K562 (cell line): Measurements from ENCODE around the gene MMAB. TPM values are rescaled to one million over a fixed set of nuclear protein-coding genes. Genes with fewer than 3 reads are reported as not detected.

Experiments used
- ATAC-seq: fragments of 200-7000 bp; cut with Tn5 transposase; 3 replicates; pipeline ENCODE4 v1.9.1; 2020; ENCODE audit warnings: moderate library complexity
- BruUV-seq: library from RNA; stranded (reverse); fragments of 400-500 nt; replicated peaks from 2 replicates; lab custom pipeline; 2021; lab: Mats Ljungman, UMichigan
- CTCF ChIA-PET: fragments of 300-600 bp; formaldehyde crosslinking; extraction: SDS; loops from one replicate; lab custom pipeline; 2021; ENCODE audit warnings: low intra/inter-chr PET ratio; lab: Yijun Ruan, JAX
- POLR2A ChIA-PET: fragments of 300-600, 350-650 bp; sonication (Branson Sonifier 250); formaldehyde crosslinking; extraction: SDS; loops from one replicate; lab custom pipeline; 2021; ENCODE audit warnings: antibody characterized with exemption, inconsistent platforms; lab: Yijun Ruan, JAX
- DNase-seq, 4 experiments: peaks; one replicate each; pipeline versions ENCODE4 v3.0.0 to v3.0.0-alpha.2; 2011 to 2018; ENCODE audit warnings: low spot score in 3 of 4, mixed read lengths in 3 of 4; ENCODE audit errors: extremely low read depth in 1 of 4
- FAIRE-seq: peaks from 2 replicates; lab custom pipeline; 2011; peaks lifted over from hg19 to GRCh38; lab: Jason Lieb, UNC
- H2AFZ ChIP-seq: 2 replicates; pipeline ENCODE4 v1.6.0; 2011; ENCODE audit warnings: low read depth, low read length, control low read depth, inconsistent platforms
- H3K27ac ChIP-seq: fragments of 200-600 bp; 3 replicates; pipeline ENCODE4 v1.8.0; 2011; ENCODE audit warnings: low read depth, mild to moderate bottlenecking, control low read depth, inconsistent platforms, low read length, moderate library complexity, mixed read lengths; ENCODE audit errors: extremely low read depth
- H3K27me3 ChIP-seq, 2 experiments: fragments of 300-600 bp in 1 of 2; 2 replicates in 1 of 2; 3 replicates in 1 of 2; pipeline versions ENCODE4 v1.6.0 to v1.8.0; 2011; ENCODE audit warnings: inconsistent platforms in 2 of 2, low read length in 2 of 2, mild to moderate bottlenecking in 1 of 2, mixed read lengths in 1 of 2, moderate library complexity in 1 of 2; ENCODE audit not compliant: control insufficient read depth in 2 of 2, insufficient read depth in 2 of 2
- H3K36me3 ChIP-seq: fragments of 300-600 bp; 3 replicates; pipeline ENCODE4 v1.8.0; 2011; ENCODE audit warnings: mild to moderate bottlenecking, low read length, inconsistent platforms; ENCODE audit not compliant: control insufficient read depth, insufficient read depth
- H3K4me1 ChIP-seq, 2 experiments: fragments of 200-600 bp in 1 of 2; replicated peaks in 1 of 2; 2 replicates in 1 of 2; 3 replicates in 1 of 2; pipeline versions ENCODE4 v1.5.1 to v1.8.0; 2011; ENCODE audit warnings: inconsistent platforms in 2 of 2, low read length in 2 of 2, mild to moderate bottlenecking in 1 of 2, mixed read lengths in 1 of 2, moderate library complexity in 1 of 2; ENCODE audit not compliant: control insufficient read depth in 2 of 2, insufficient read depth in 2 of 2
- H3K4me2 ChIP-seq: 2 replicates; pipeline ENCODE4 v1.6.1; 2011; ENCODE audit warnings: low read length, control low read depth, inconsistent platforms, mixed read lengths; ENCODE audit not compliant: insufficient read depth
- H3K4me3 ChIP-seq: fragments of 200-600 bp; sonication (generic), shearing (Covaris generic); 2 replicates; pipeline ENCODE4 v1.5.1; 2016; ENCODE audit warnings: control low read depth, inconsistent platforms
- H3K79me2 ChIP-seq: fragments of 200-600 bp; 3 replicates; pipeline ENCODE4 v1.8.0; 2011; ENCODE audit warnings: low read length, inconsistent platforms; ENCODE audit not compliant: control insufficient read depth, insufficient read depth
- H3K9ac ChIP-seq, 2 experiments: 2 replicates each; pipeline versions ENCODE4 v1.6.0 to v1.6.1; 2011; ENCODE audit warnings: low read depth in 2 of 2, low read length in 2 of 2, control low read depth in 1 of 2, inconsistent platforms in 1 of 2, mild to moderate bottlenecking in 1 of 2, mixed read lengths in 1 of 2; ENCODE audit not compliant: insufficient read depth in 1 of 2
- H3K9me1 ChIP-seq: one replicate; pipeline ENCODE4 v1.6.0; 2011; ENCODE audit warnings: inconsistent platforms, mild to moderate bottlenecking, low read length, moderate library complexity; ENCODE audit not compliant: control insufficient read depth, insufficient read depth
- H3K9me3 ChIP-seq: replicated peaks from 2 replicates; pipeline ENCODE4 v1.5.1; 2011; ENCODE audit warnings: low read depth, low read length, inconsistent platforms; ENCODE audit not compliant: control insufficient read depth, insufficient read depth
- H4K20me1 ChIP-seq: replicated peaks from 2 replicates; pipeline ENCODE4 v1.6.1; 2011; ENCODE audit warnings: low read length, inconsistent platforms, mixed read lengths; ENCODE audit not compliant: control insufficient read depth, insufficient read depth
- CREB3L1 ChIP-seq: fragments of 450-650 bp; IDR thresholded peaks from 2 replicates; pipeline ENCODE4 v1.6.1; 2014; ENCODE audit warnings: low read depth, mild to moderate bottlenecking, moderate library complexity, borderline replicate concordance
- FOXM1 ChIP-seq, 2 experiments: fragments of 450-650 bp in 1 of 2; sonication (generic) in 1 of 2; formaldehyde crosslinking in 1 of 2; IDR thresholded peaks; 2 replicates each; pipeline versions ENCODE4 v1.6.1 to v1.9.0; 2017 to 2022; ENCODE audit warnings: low read depth in 2 of 2, mild to moderate bottlenecking in 2 of 2, missing genetic modification reagents in 1 of 2, moderate library complexity in 1 of 2
- GTF2A2 ChIP-seq: IDR thresholded peaks from 2 replicates; pipeline ENCODE4 v1.6.1; 2016; ENCODE audit warnings: mild to moderate bottlenecking, missing genetic modification characterization, missing compliant biosample characterization
- NFIC ChIP-seq: fragments of 450-650 bp; IDR thresholded peaks from 2 replicates; pipeline ENCODE4 v1.6.1; 2017; ENCODE audit warnings: mild to moderate bottlenecking, inconsistent platforms
- NFXL1 ChIP-seq: fragments of 450-650 bp; formaldehyde crosslinking; IDR thresholded peaks from 2 replicates; pipeline ENCODE4 v1.4.0; 2021; ENCODE audit warnings: mild to moderate bottlenecking
- NR1H2 ChIP-seq: sonication (generic); formaldehyde crosslinking; IDR thresholded peaks from 2 replicates; pipeline ENCODE4 v1.4.0; 2020; ENCODE audit warnings: mild to moderate bottlenecking, missing genetic modification reagents
- PHB2 ChIP-seq: fragments of 450-650 bp; IDR thresholded peaks from 2 replicates; pipeline ENCODE4 v1.6.1; 2017; ENCODE audit warnings: low read depth
- POLR2G ChIP-seq: fragments of 200-400 bp; formaldehyde crosslinking; IDR thresholded peaks from 2 replicates; pipeline ENCODE4 v1.6.1; 2017; ENCODE audit warnings: low read depth, mild to moderate bottlenecking, antibody characterized with exemption, low read length, moderate library complexity
- ZBTB7A ChIP-seq: IDR thresholded peaks from 2 replicates; pipeline ENCODE4 v1.6.1; 2011; ENCODE audit warnings: low read depth, mild to moderate bottlenecking, low read length, moderate library complexity, borderline replicate concordance; ENCODE audit not compliant: control insufficient read depth
- ZC3H4 ChIP-seq: sonication (generic); formaldehyde crosslinking; IDR thresholded peaks from 2 replicates; pipeline ENCODE4 v1.9.0; 2021; ENCODE audit warnings: missing genetic modification reagents, borderline replicate concordance
- ZFP36 ChIP-seq: fragments of 150-350 bp; IDR thresholded peaks from 2 replicates; pipeline ENCODE4 v1.6.1; 2018; ENCODE audit warnings: low read length, low read depth; ENCODE audit not compliant: partially characterized antibody
- ZNF121 ChIP-seq: sonication (generic); formaldehyde crosslinking; conservative IDR thresholded peaks from 2 replicates; pipeline ENCODE4 v1.8.0; 2022; ENCODE audit warnings: missing genetic modification reagents
- ZSCAN32 ChIP-seq: fragments of 450-650 bp; formaldehyde crosslinking; IDR thresholded peaks from 2 replicates; pipeline ENCODE4 v1.4.0; 2020; ENCODE audit warnings: mild to moderate bottlenecking, moderate library complexity
- WGBS: fragments of 100-300 bp; shearing (Covaris generic); methylation state at CpG from one replicate; pipeline ENCODE4 v1.1.6; 2016; ENCODE audit warnings: low coverage, mixed read lengths; ENCODE audit not compliant: insufficient coverage; ENCODE audit errors: missing lambda C conversion rate; 5-methylcytosine and 5-hydroxymethylcytosine counted together
- in situ Hi-C: fragments of 300-500 bp; cut with MboI; formaldehyde crosslinking; loops from 4 replicates; pipeline ENCODE4 v1.15.0; 2018; ENCODE audit warnings: inconsistent platforms, mixed read lengths
- intact Hi-C: fragments of 100-400 bp; cut with micrococcal nuclease; formaldehyde crosslinking; loops from 2 replicates; pipeline ENCODE4 v1.14.2; 2022
- polyA plus RNA-seq, 8 experiments: library from polyadenylated mRNA; depleted of rRNA in 4 of 8; stranded (reverse) in 5 of 8; unstranded in 3 of 8; fragments of >200 nt; fragmentation: Nextera tagmentation in 2 of 8; fragmentation: Illumina TruSeq in 1 of 8; extraction: Ambion mirVana in 2 of 8; extraction: Trizol in 1 of 8; gene quantifications; 2 replicates each; pipeline versions ENCODE4 v1.2.1 to v1.2.3, GENCODE V29; 2011 to 2014; ENCODE audit warnings: inconsistent platforms in 1 of 8, missing spikeins in 1 of 8
- total RNA-seq, 7 experiments: library from RNA; depleted of rRNA in 6 of 7; stranded (reverse); fragments of >200 nt in 6 of 7; fragmentation: Illumina TruSeq in 2 of 7; extraction: Trizol in 2 of 7; gene quantifications; 2 replicates each; pipeline versions ENCODE4 v1.2.1 to v1.2.3, GENCODE V29; 2011 to 2021; ENCODE audit warnings: low replicate concordance in 1 of 7
- TF ChIP-seq, protein P1 (sequence below), 2 experiments: fragments of 450-650 bp in 1 of 2; IDR thresholded peaks; 2 replicates each; pipeline ENCODE4 v1.6.1; 2011 to 2017; ENCODE audit warnings: low read depth in 2 of 2, antibody characterized with exemption in 1 of 2, borderline replicate concordance in 1 of 2, low read length in 1 of 2, mild to moderate bottlenecking in 1 of 2, mixed read lengths in 1 of 2; ENCODE audit not compliant: control insufficient read depth in 1 of 2
- TF ChIP-seq, protein P2 (sequence below): IDR thresholded peaks from 3 replicates; pipeline ENCODE4 v1.6.1; 2011; ENCODE audit warnings: borderline replicate concordance, mild to moderate bottlenecking; ENCODE audit not compliant: insufficient read length, insufficient read depth

MMAB gene
- total and polyA plus RNA-seq, 9 of the 15 experiments (the other 6 are each of a cell fraction or from before 2014, with no cell fraction given): 9.5 to 76.1 (median 46.2) TPM

DNA sequence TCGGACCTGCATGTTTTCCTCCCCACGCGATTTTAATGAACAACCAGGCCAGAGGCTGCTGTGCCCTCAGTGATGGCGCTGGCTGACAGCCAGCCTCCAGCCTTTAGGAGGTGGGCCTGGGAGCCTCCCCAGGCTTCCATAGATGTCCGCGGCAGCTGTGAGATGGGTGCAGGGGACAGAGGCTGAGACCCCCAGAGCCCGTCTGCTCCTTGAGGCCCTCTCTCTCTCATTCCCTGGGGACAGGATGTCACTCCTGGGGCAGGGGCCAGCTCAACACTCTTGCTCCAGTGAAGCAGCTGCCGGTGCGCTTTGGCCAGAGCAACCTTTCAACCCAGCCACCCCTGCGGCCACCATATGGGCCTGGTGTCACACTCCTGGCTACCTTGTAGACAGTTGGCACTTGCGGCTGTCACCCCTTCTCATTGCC lies 25.1 kb upstream of the MMAB start:
- POLR2A ChIA-PET: interaction anchor here (0.7 to 1.5 kb wide), 4 partner anchors 9 to 38 kb away, joined by 3 to 5 read pairs (median 4); partner anchors contain the start of genes MMAB and MVK
- TF ChIP-seq PHB2: no peak
- no peak for TF ChIP-seq NR1H2 (CRISPR knock-in tag)
- TF ChIP-seq, protein P1, sequence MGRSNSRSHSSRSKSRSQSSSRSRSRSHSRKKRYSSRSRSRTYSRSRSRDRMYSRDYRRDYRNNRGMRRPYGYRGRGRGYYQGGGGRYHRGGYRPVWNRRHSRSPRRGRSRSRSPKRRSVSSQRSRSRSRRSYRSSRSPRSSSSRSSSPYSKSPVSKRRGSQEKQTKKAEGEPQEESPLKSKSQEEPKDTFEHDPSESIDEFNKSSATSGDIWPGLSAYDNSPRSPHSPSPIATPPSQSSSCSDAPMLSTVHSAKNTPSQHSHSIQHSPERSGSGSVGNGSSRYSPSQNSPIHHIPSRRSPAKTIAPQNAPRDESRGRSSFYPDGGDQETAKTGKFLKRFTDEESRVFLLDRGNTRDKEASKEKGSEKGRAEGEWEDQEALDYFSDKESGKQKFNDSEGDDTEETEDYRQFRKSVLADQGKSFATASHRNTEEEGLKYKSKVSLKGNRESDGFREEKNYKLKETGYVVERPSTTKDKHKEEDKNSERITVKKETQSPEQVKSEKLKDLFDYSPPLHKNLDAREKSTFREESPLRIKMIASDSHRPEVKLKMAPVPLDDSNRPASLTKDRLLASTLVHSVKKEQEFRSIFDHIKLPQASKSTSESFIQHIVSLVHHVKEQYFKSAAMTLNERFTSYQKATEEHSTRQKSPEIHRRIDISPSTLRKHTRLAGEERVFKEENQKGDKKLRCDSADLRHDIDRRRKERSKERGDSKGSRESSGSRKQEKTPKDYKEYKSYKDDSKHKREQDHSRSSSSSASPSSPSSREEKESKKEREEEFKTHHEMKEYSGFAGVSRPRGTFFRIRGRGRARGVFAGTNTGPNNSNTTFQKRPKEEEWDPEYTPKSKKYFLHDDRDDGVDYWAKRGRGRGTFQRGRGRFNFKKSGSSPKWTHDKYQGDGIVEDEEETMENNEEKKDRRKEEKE (IDR thresholded peaks at IDR 0.05; ENCODE audit: borderline replicate concordance in 1 of 2, control insufficient read depth in 1 of 2, low read depth in 2 of 2, low read length in 1 of 2): no peak
- TF ChIP-seq CREB3L1: no peak
- TF ChIP-seq POLR2G: peak; percentile 73
- TF ChIP-seq ZSCAN32 (CRISPR knock-in tag): no peak
- no peak for TF ChIP-seq FOXM1 (IDR thresholded peaks at IDR 0.05; ENCODE audit: low read depth)
- no peak for TF ChIP-seq FOXM1 (CRISPR knock-in tag; IDR thresholded peaks at IDR 0.05; ENCODE audit: low read depth)
- TF ChIP-seq NFIC: 0 out of 2 replicates have a peak, but pooled peaks have one; percentile 2
- TF ChIP-seq ZNF121 (CRISPR knock-in tag): no peak
- no peak for TF ChIP-seq ZFP36
- TF ChIP-seq ZC3H4: no peak
- TF ChIP-seq NFXL1 (CRISPR knock-in tag): no peak
- no peak for TF ChIP-seq ZBTB7A
- no peak for TF ChIP-seq GTF2A2 (tag)
- TF ChIP-seq, protein P2, sequence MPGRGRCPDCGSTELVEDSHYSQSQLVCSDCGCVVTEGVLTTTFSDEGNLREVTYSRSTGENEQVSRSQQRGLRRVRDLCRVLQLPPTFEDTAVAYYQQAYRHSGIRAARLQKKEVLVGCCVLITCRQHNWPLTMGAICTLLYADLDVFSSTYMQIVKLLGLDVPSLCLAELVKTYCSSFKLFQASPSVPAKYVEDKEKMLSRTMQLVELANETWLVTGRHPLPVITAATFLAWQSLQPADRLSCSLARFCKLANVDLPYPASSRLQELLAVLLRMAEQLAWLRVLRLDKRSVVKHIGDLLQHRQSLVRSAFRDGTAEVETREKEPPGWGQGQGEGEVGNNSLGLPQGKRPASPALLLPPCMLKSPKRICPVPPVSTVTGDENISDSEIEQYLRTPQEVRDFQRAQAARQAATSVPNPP: no peak
- TF ChIP-seq, all 486 proteins: peak for 2
- no peaks in the 10 kb centered on the region for H3K79me2 ChIP-seq
- FAIRE-seq: no peak
- peaks cover 0 to 12% of the 10 kb centered on the region in 2 experiments; a peak in 2 of 5 replicates for H3K27me3 ChIP-seq
- 70% methylated on average over 9 of the region's 11 CpGs for WGBS
- H3K4me3 ChIP-seq: no peak overlapping the region
- intact Hi-C loops (loop anchor here (10.0 kb wide), 2 partner anchors 84 to 116 kb away; partner anchors contain the start of gene FAM222A), in situ Hi-C loops (no loop called here)
- H3K4me2 ChIP-seq: no peak overlapping the region
- peaks cover 4 to 18% of the 10 kb centered on the region in 2 experiments; a peak in 3 of 5 replicates for H3K4me1 ChIP-seq
- no peak for ATAC-seq
- H3K9me3 ChIP-seq: no peaks in the 10 kb centered on the region
- no TSS peak for BruUV-seq
- H3K9me1 ChIP-seq: no peaks in the 10 kb centered on the region
- no peak for DNase-seq
- H3K27ac ChIP-seq: no peak overlapping the region
- peaks cover 26% of the 10 kb centered on the region for H4K20me1 ChIP-seq
- no peak overlapping the region for H2AFZ ChIP-seq
- 0 out of 4 replicates have a peak overlapping the region, but pooled peaks of 1 of the 2 experiments have one; percentile 32 for H3K9ac ChIP-seq
- CTCF ChIA-PET: interaction anchor here (1.9 kb wide), 1 partner anchor 177 kb away, joined by 17 read pairs; no protein-coding TSS in a partner anchor
- peaks cover 16% of the 10 kb centered on the region; the same call in 2 of the 3 replicates for H3K36me3 ChIP-seq
